SK-N-SH (cell line): ENCODE measurements around the gene RIN3. TPM values are rescaled to one million over a fixed set of nuclear protein-coding genes. Genes with fewer than 3 reads are reported as not detected.

Experiments
- CTCF ChIA-PET: fragments of 300-600, 350-600 bp; formaldehyde crosslinking; extraction: SDS; loops from one replicate; lab custom pipeline; 2021; lab: Yijun Ruan, JAX
- POLR2A ChIA-PET: fragments of 350-600 bp; sonication (Branson Sonifier 250); formaldehyde crosslinking; extraction: SDS; loops from one replicate; lab custom pipeline; 2020; ENCODE audit warnings: antibody characterized with exemption, inconsistent platforms; lab: Yijun Ruan, JAX
- DNase-seq: peaks from one replicate; pipeline ENCODE4 v3.0.0; 2012
- H2AFZ ChIP-seq: fragments of 200-600 bp; sonication (generic); 2 replicates; pipeline ENCODE4 v1.8.1; 2016; ENCODE audit warnings: antibody characterized with exemption, mild to moderate bottlenecking, low read depth
- H3F3A ChIP-seq: fragments of 200-600 bp; sonication (generic); replicated peaks from 2 replicates; pipeline ENCODE3; 2016; ENCODE audit warnings: antibody characterized with exemption, mild to moderate bottlenecking; ENCODE audit not compliant: insufficient read depth
- H3K27ac ChIP-seq, 2 experiments: fragments of 200-500 bp in 1 of 2; fragments of 200-600 bp in 1 of 2; sonication (Bioruptor generic) in 1 of 2; sonication (generic), shearing (Covaris generic) in 1 of 2; 2 replicates each; pipeline versions ENCODE4 v1.5.1 to v1.6.1; 2014 to 2016; ENCODE audit warnings: low read depth in 2 of 2, inconsistent platforms in 1 of 2, low read length in 1 of 2, mild to moderate bottlenecking in 1 of 2, mixed read lengths in 1 of 2
- H3K27me3 ChIP-seq: fragments of 200-600 bp; sonication (generic), shearing (Covaris generic); 2 replicates; pipeline ENCODE4 v1.6.1; 2016; ENCODE audit warnings: mixed run types; ENCODE audit not compliant: insufficient read depth
- H3K36me3 ChIP-seq, 2 experiments: fragments of 200-500 bp in 1 of 2; fragments of 200-600 bp in 1 of 2; sonication (Bioruptor generic) in 1 of 2; sonication (generic) in 1 of 2; replicated peaks in 1 of 2; 2 replicates each; pipeline versions ENCODE3 to v1.5.1; 2014 to 2016; ENCODE audit warnings: low read length in 1 of 2, mild to moderate bottlenecking in 1 of 2; ENCODE audit not compliant: insufficient read depth in 2 of 2, control insufficient read depth in 1 of 2
- H3K4me1 ChIP-seq, 2 experiments: fragments of 200-500 bp in 1 of 2; fragments of 200-600 bp in 1 of 2; sonication (Bioruptor generic) in 1 of 2; sonication (generic), shearing (Covaris generic) in 1 of 2; 2 replicates each; pipeline versions ENCODE4 v1.5.1 to v1.6.1; 2014 to 2016; ENCODE audit warnings: low read depth in 1 of 2, low read length in 1 of 2, mixed run types in 1 of 2; ENCODE audit not compliant: insufficient read depth in 2 of 2, control insufficient read depth in 1 of 2
- H3K4me2 ChIP-seq: fragments of 200-600 bp; sonication (generic), shearing (Covaris generic); 2 replicates; pipeline ENCODE4 v1.6.1; 2017; ENCODE audit warnings: mixed run types
- H3K4me3 ChIP-seq, 2 experiments: fragments of 200-500 bp in 1 of 2; fragments of 200-600 bp in 1 of 2; sonication (Bioruptor generic) in 1 of 2; sonication (generic), shearing (Covaris generic) in 1 of 2; 2 replicates each; pipeline versions ENCODE4 v1.5.1 to v1.8.1; 2014 to 2016; ENCODE audit warnings: low read depth in 2 of 2, inconsistent platforms in 1 of 2, low read length in 1 of 2, mild to moderate bottlenecking in 1 of 2, mixed read lengths in 1 of 2, moderate library complexity in 1 of 2
- H3K79me2 ChIP-seq: fragments of 200-600 bp; sonication (generic); 2 replicates; pipeline ENCODE4 v1.8.1; 2017; ENCODE audit warnings: mild to moderate bottlenecking; ENCODE audit not compliant: insufficient read depth
- H3K9ac ChIP-seq: fragments of 200-600 bp; sonication (generic); 2 replicates; pipeline ENCODE4 v1.6.1; 2017; ENCODE audit warnings: mixed run types
- H3K9me2 ChIP-seq: fragments of 200-600 bp; sonication (generic); 2 replicates; pipeline ENCODE4 v1.6.1; 2017; ENCODE audit warnings: mixed run types
- H3K9me3 ChIP-seq: fragments of 200-600 bp; sonication (generic); 2 replicates; pipeline ENCODE4 v1.6.1; 2017; ENCODE audit warnings: mixed run types, mild to moderate bottlenecking, moderate library complexity
- H4K20me1 ChIP-seq: fragments of 200-600 bp; sonication (generic); 2 replicates; pipeline ENCODE4 v1.6.1; 2017; ENCODE audit warnings: mild to moderate bottlenecking, mixed run types; ENCODE audit not compliant: insufficient read depth
- CTCF ChIP-seq: fragments of 200-600 bp; sonication (generic); IDR thresholded peaks from 2 replicates; pipeline ENCODE4 v1.6.1; 2017; ENCODE audit warnings: antibody characterized with exemption, mild to moderate bottlenecking, moderate library complexity
- ELF1 ChIP-seq: IDR thresholded peaks from 2 replicates; pipeline ENCODE4 v1.4.0; 2012
- EP300 ChIP-seq, 2 experiments: IDR thresholded peaks; 2 replicates each; pipeline versions ENCODE4 v1.4.0 to v1.6.1; 2012; ENCODE audit warnings: borderline replicate concordance in 1 of 2, low read depth in 1 of 2, low read length in 1 of 2
- EZH2phosphoT487 ChIP-seq: fragments of 200-600 bp; sonication (generic); IDR thresholded peaks from 2 replicates; pipeline ENCODE4 v1.6.1; 2017; ENCODE audit warnings: low read depth, mixed run types, mild to moderate bottlenecking, antibody characterized with exemption, moderate library complexity, borderline replicate concordance
- FOSL2 ChIP-seq: IDR thresholded peaks from 2 replicates; pipeline ENCODE4 v1.4.0; 2012; ENCODE audit warnings: low read depth, mild to moderate bottlenecking, moderate library complexity, borderline replicate concordance
- FOXJ3 ChIP-seq: sonication (generic); formaldehyde crosslinking; IDR thresholded peaks from 2 replicates; pipeline ENCODE4 v1.5.1; 2020; ENCODE audit warnings: mild to moderate bottlenecking, missing genetic modification reagents
- FOXM1 ChIP-seq: IDR thresholded peaks from 2 replicates; pipeline ENCODE4 v1.4.0; 2012; ENCODE audit warnings: low read depth, mild to moderate bottlenecking
- GABPA ChIP-seq: IDR thresholded peaks from 2 replicates; pipeline ENCODE4 v1.4.0; 2012; ENCODE audit warnings: low read depth, mild to moderate bottlenecking
- IRF3 ChIP-seq: fragments of 150-350 bp; IDR thresholded peaks from 2 replicates; pipeline ENCODE4 v1.6.1; 2016; ENCODE audit warnings: mild to moderate bottlenecking, low read depth, low read length
- MEF2A ChIP-seq: IDR thresholded peaks from 2 replicates; pipeline ENCODE4 v1.4.0; 2012; ENCODE audit warnings: low read depth, borderline replicate concordance
- NRF1 ChIP-seq: IDR thresholded peaks from 2 replicates; pipeline ENCODE4 v1.6.1; 2012; ENCODE audit warnings: low read depth, mild to moderate bottlenecking, low read length
- RCOR1 ChIP-seq: fragments of 150-350 bp; IDR thresholded peaks from 2 replicates; pipeline ENCODE4 v1.6.1; 2017; ENCODE audit warnings: antibody characterized with exemption, low read length
- REST ChIP-seq: IDR thresholded peaks from 2 replicates; pipeline ENCODE4 v1.6.1; 2012; ENCODE audit warnings: mild to moderate bottlenecking, low read depth, low read length, moderate library complexity
- RFX5 ChIP-seq: IDR thresholded peaks from 2 replicates; pipeline ENCODE4 v1.6.1; 2012; ENCODE audit warnings: mild to moderate bottlenecking, improper control_type of control experiment, low read length
- SIN3A ChIP-seq: IDR thresholded peaks from 2 replicates; pipeline ENCODE4 v1.6.1; 2012; ENCODE audit warnings: low read depth, mild to moderate bottlenecking, low read length, moderate library complexity, borderline replicate concordance
- TAF1 ChIP-seq: IDR thresholded peaks from 2 replicates; pipeline ENCODE4 v1.6.1; 2012; ENCODE audit warnings: low read depth, mild to moderate bottlenecking, low read length, moderate library complexity, borderline replicate concordance
- TCF12 ChIP-seq: IDR thresholded peaks from 2 replicates; pipeline ENCODE4 v1.4.0; 2012
- TEAD4 ChIP-seq: IDR thresholded peaks from 2 replicates; pipeline ENCODE4 v1.4.0; 2012; ENCODE audit warnings: mild to moderate bottlenecking, borderline replicate concordance; ENCODE audit not compliant: insufficient read depth
- WGBS: methylation state at CpG from one replicate; pipeline ENCODE4 v1.1.6; 2017; ENCODE audit warnings: low lambda C conversion rate; 5-methylcytosine and 5-hydroxymethylcytosine counted together
- polyA plus RNA-seq, 3 experiments: library from polyadenylated mRNA; depleted of rRNA; stranded (reverse); fragments of >200 nt; gene quantifications; 2 replicates each; pipeline ENCODE4 v1.2.3, GENCODE V29; 2012
- TF ChIP-seq, protein P1 (sequence below): IDR thresholded peaks from 2 replicates; pipeline ENCODE4 v1.4.0; 2012; ENCODE audit warnings: low read depth, borderline replicate concordance

The RIN3 gene
- polyA plus RNA-seq, 1 of the 3 experiments (the other 2 are of a cell fraction), result 12.4 TPM

- no peaks in the 10 kb centered on the region for H3K9me2 ChIP-seq
- TF ChIP-seq SIN3A (no peak), FOXM1 (no peak), MEF2A (no peak), RCOR1 (no peak), RFX5 (no peak), TCF12 (no peak), FOXJ3 (CRISPR knock-in tag) (no peak), NRF1 (no peak), GABPA (no peak), EZH2phosphoT487 (no peak), TAF1 (no peak), FOSL2 (no peak), EP300 (IDR thresholded peaks at IDR 0.05; ENCODE audit: borderline replicate concordance in 1 of 2, low read depth in 1 of 2, low read length in 1 of 2) (no peak), CTCF (no peak), ELF1 (no peak), IRF3 (no peak), REST (no peak), TEAD4 (no peak)
- TF ChIP-seq, protein P1, sequence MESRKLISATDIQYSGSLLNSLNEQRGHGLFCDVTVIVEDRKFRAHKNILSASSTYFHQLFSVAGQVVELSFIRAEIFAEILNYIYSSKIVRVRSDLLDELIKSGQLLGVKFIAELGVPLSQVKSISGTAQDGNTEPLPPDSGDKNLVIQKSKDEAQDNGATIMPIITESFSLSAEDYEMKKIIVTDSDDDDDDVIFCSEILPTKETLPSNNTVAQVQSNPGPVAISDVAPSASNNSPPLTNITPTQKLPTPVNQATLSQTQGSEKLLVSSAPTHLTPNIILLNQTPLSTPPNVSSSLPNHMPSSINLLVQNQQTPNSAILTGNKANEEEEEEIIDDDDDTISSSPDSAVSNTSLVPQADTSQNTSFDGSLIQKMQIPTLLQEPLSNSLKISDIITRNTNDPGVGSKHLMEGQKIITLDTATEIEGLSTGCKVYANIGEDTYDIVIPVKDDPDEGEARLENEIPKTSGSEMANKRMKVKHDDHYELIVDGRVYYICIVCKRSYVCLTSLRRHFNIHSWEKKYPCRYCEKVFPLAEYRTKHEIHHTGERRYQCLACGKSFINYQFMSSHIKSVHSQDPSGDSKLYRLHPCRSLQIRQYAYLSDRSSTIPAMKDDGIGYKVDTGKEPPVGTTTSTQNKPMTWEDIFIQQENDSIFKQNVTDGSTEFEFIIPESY, result no peak
- H3K36me3 ChIP-seq, result no peaks in the 10 kb centered on the region
- H4K20me1 ChIP-seq, result no peaks in the 10 kb centered on the region
- DNase-seq, result no peak
- H3F3A ChIP-seq, result no peaks in the 10 kb centered on the region
- H3K79me2 ChIP-seq, result no peaks in the 10 kb centered on the region
- no peak overlapping the region for H3K9ac ChIP-seq
- H3K4me2 ChIP-seq, result no peak overlapping the region
- CTCF ChIA-PET, result no interaction called here
- no peaks in the 10 kb centered on the region for H3K4me1 ChIP-seq
- H3K9me3 ChIP-seq, result no peaks in the 10 kb centered on the region
- 61% methylated on average over 4 of the region's 4 CpGs for WGBS
- no peaks in the 10 kb centered on the region for H3K27me3 ChIP-seq
- 0 out of 2 replicates have a peak overlapping the region, but pooled peaks have one; percentile 42 for H2AFZ ChIP-seq
- POLR2A ChIA-PET, result no interaction called here
- H3K4me3 ChIP-seq, result no peak overlapping the region
- no peak overlapping the region for H3K27ac ChIP-seq
Measured at GRCh38 chr14:92494512-92494911, 19.1 kb upstream of the RIN3 start.
